CD8-positive, alpha-beta memory T cell (primary cell): ENCODE measurements around the gene PATJ. TPM values are rescaled to one million over a fixed set of nuclear protein-coding genes. Genes with fewer than 3 reads are reported as not detected.
A peak's percentile ranks its signal among the peaks of the same experiment; 100 is the strongest.

Source experiments
- CTCF ChIA-PET: fragments of 350-600 bp; sonication (Branson Sonifier 250); formaldehyde crosslinking; loops from one replicate; lab custom pipeline; 2021; ENCODE audit warnings: antibody characterized with exemption; lab: Charles Lee
- POLR2A ChIA-PET: fragments of 350-600 bp; sonication (Branson Sonifier 250); formaldehyde crosslinking; loops from one replicate; lab custom pipeline; 2021; ENCODE audit warnings: antibody characterized with exemption; lab: Charles Lee
- DNase-seq, 5 donors: peaks; one replicate each; pipeline versions ENCODE4 v3.0.0 to v3.0.0-alpha.2; 2020 to 2022; ENCODE audit warnings: mixed read lengths in 1 of 5
- H3K27ac ChIP-seq: one replicate; pipeline ENCODE4 v1.7.0; 2013; ENCODE audit warnings: low read depth, mild to moderate bottlenecking, low read length, moderate library complexity
- H3K27me3 ChIP-seq: 2 replicates; pipeline ENCODE4 v1.7.0; 2013; ENCODE audit warnings: low read length, mild to moderate bottlenecking; ENCODE audit not compliant: insufficient read depth, poor library complexity, severe bottlenecking
- H3K36me3 ChIP-seq: 2 replicates; pipeline ENCODE4 v1.7.0; 2013; ENCODE audit warnings: mild to moderate bottlenecking, low read length, moderate library complexity; ENCODE audit not compliant: insufficient read depth
- H3K4me1 ChIP-seq: 2 replicates; pipeline ENCODE4 v1.7.0; 2013; ENCODE audit warnings: mild to moderate bottlenecking, low read length, moderate library complexity; ENCODE audit not compliant: insufficient read depth
- H3K4me3 ChIP-seq: 2 replicates; pipeline ENCODE4 v1.7.0; 2013; ENCODE audit warnings: mild to moderate bottlenecking, low read length
- H3K9me3 ChIP-seq: 2 replicates; pipeline ENCODE4 v1.7.0; 2013; ENCODE audit warnings: mild to moderate bottlenecking, low read length
- H3K27ac Mint-ChIP-seq, 8 donors: one replicate each; pipeline ENCODE4 v1.8.0; 2020 to 2021; ENCODE audit warnings: mixed read lengths in 8 of 8, mild to moderate bottlenecking in 6 of 8, inconsistent platforms in 3 of 8, moderate library complexity in 3 of 8
- H3K27me3 Mint-ChIP-seq, 2 donors: one replicate each; pipeline ENCODE4 v1.8.0; 2020 to 2021; ENCODE audit warnings: mixed read lengths in 2 of 2, mild to moderate bottlenecking in 1 of 2, moderate library complexity in 1 of 2
- H3K36me3 Mint-ChIP-seq, 3 donors: one replicate each; pipeline ENCODE4 v1.8.0; 2020 to 2021; ENCODE audit warnings: mixed read lengths in 3 of 3, inconsistent platforms in 1 of 3, mild to moderate bottlenecking in 1 of 3
- H3K4me1 Mint-ChIP-seq, 3 donors: one replicate each; pipeline ENCODE4 v1.8.0; 2020 to 2021; ENCODE audit warnings: mixed read lengths in 3 of 3, inconsistent platforms in 1 of 3, mild to moderate bottlenecking in 1 of 3
- H3K4me3 Mint-ChIP-seq, 7 donors: one replicate each; pipeline ENCODE4 v1.8.0; 2020 to 2021; ENCODE audit warnings: mixed read lengths in 7 of 7, mild to moderate bottlenecking in 6 of 7, moderate library complexity in 4 of 7, inconsistent platforms in 2 of 7
- H3K9me3 Mint-ChIP-seq, 5 donors: one replicate each; pipeline ENCODE4 v1.8.0; 2020 to 2022; ENCODE audit warnings: mixed read lengths in 5 of 5, mild to moderate bottlenecking in 3 of 5, moderate library complexity in 2 of 5, inconsistent platforms in 1 of 5
- polyA plus RNA-seq: library from polyadenylated mRNA; unstranded; fragments of 300-500 nt; fragmentation: Illumina TruSeq; gene quantifications from one replicate; pipeline ENCODE4 v1.2.3, GENCODE V29; 2021
- total RNA-seq, 2 experiments: library from RNA; stranded (reverse); gene quantifications; one replicate each; pipeline ENCODE4 v1.2.3, GENCODE V29; 2021

The PATJ gene
- total and polyA plus RNA-seq, 3 experiments from 2014 or later, result 9.8 to 24.4 (median 10.3) TPM

GRCh38 chr1:61852670-61853015 lies 110.4 kb downstream of the PATJ start:
- Mint-ChIP-seq H3K36me3 (peaks cover 0 to 24% (median 5%) of the 10 kb centered on the region in 3 donors), H3K4me1 (no peaks in the 10 kb centered on the region), H3K27me3 (peaks cover 0 to 3% of the 10 kb centered on the region in 2 donors), H3K4me3 (no peak overlapping the region), H3K27ac (no peak overlapping the region), H3K9me3 (no peaks in the 10 kb centered on the region)
- H3K36me3 ChIP-seq, result peaks cover 4% of the 10 kb centered on the region
- no peak for DNase-seq
- H3K27me3 ChIP-seq, result no peaks in the 10 kb centered on the region
- POLR2A ChIA-PET, result no interaction called here
- CTCF ChIA-PET, result interaction anchor here (1.1 to 2.0 kb wide), 5 partner anchors 9 to 1882 kb away, joined by 3 to 5 read pairs (median 3); no protein-coding TSS in a partner anchor
- H3K27ac ChIP-seq, result no peak overlapping the region
- H3K9me3 ChIP-seq, result no peaks in the 10 kb centered on the region
- no peak overlapping the region for H3K4me3 ChIP-seq
- H3K4me1 ChIP-seq, result no peaks in the 10 kb centered on the region

GRCh38 chr1:61853583-61853982 lies 111.3 kb downstream of the PATJ start:
- H3K36me3 ChIP-seq, result peaks cover 4% of the 10 kb centered on the region
- H3K9me3 ChIP-seq, result no peaks in the 10 kb centered on the region
- CTCF ChIA-PET, result interaction anchor here (1.1 to 2.0 kb wide), 5 partner anchors 8 to 1883 kb away, joined by 3 to 5 read pairs (median 3); no protein-coding TSS in a partner anchor
- H3K27me3 ChIP-seq, result no peaks in the 10 kb centered on the region
- H3K4me1 ChIP-seq, result no peaks in the 10 kb centered on the region
- POLR2A ChIA-PET, result no interaction called here
- Mint-ChIP-seq H3K4me1 (no peaks in the 10 kb centered on the region), H3K27ac (no peak overlapping the region), H3K27me3 (peaks cover 0 to 3% of the 10 kb centered on the region in 2 donors), H3K9me3 (no peaks in the 10 kb centered on the region), H3K36me3 (peaks cover 0 to 33% (median 9%) of the 10 kb centered on the region in 3 donors), H3K4me3 (no peak overlapping the region)
- H3K4me3 ChIP-seq, result no peak overlapping the region
- no peak overlapping the region for H3K27ac ChIP-seq
- DNase-seq, result no peak

- Mint-ChIP-seq H3K36me3 (peaks cover 9 to 68% (median 36%) of the 10 kb centered on the region in 3 donors), H3K4me1 (peaks cover 4 to 8% (median 5%) of the 10 kb centered on the region in 3 donors), H3K9me3 (no peaks in the 10 kb centered on the region), H3K27me3 (no peaks in the 10 kb centered on the region), H3K27ac (peak overlapping the region in 1 of 8 donors; percentile 47), H3K4me3 (no peak overlapping the region)
- no peak for DNase-seq
- no peaks in the 10 kb centered on the region for H3K9me3 ChIP-seq
- ChIA-PET CTCF (no interaction called here), POLR2A (interaction anchor here (0.6 kb wide), 1 partner anchor 211 kb away, joined by 5 read pairs; no protein-coding TSS in a partner anchor)
- no peak overlapping the region for H3K27ac ChIP-seq
- H3K36me3 ChIP-seq, result peaks cover 4% of the 10 kb centered on the region
- H3K4me1 ChIP-seq, result no peaks in the 10 kb centered on the region
- H3K27me3 ChIP-seq, result no peaks in the 10 kb centered on the region
- H3K4me3 ChIP-seq, result no peak overlapping the region
Measured at GRCh38 chr1:61864489-61864888, 122.2 kb downstream of the PATJ start.

- H3K27me3 ChIP-seq, result no peaks in the 10 kb centered on the region
- Mint-ChIP-seq H3K9me3 (no peaks in the 10 kb centered on the region), H3K27me3 (no peaks in the 10 kb centered on the region), H3K36me3 (peaks cover 9 to 73% (median 34%) of the 10 kb centered on the region in 3 donors), H3K4me1 (peaks cover 4 to 8% (median 5%) of the 10 kb centered on the region in 3 donors), H3K27ac (peak overlapping the region in 2 of 8 donors; percentile 6 to 54), H3K4me3 (no peak overlapping the region)
- H3K36me3 ChIP-seq, result peaks cover 4% of the 10 kb centered on the region
- DNase-seq, result no peak
- CTCF ChIA-PET, result no interaction called here
- POLR2A ChIA-PET, result no interaction called here
- H3K4me3 ChIP-seq, result no peak overlapping the region
- no peak overlapping the region for H3K27ac ChIP-seq
- H3K4me1 ChIP-seq, result no peaks in the 10 kb centered on the region
- H3K9me3 ChIP-seq, result no peaks in the 10 kb centered on the region
Measured at GRCh38 chr1:61865646-61866220, 123.5 kb downstream of the PATJ start.

DNA sequence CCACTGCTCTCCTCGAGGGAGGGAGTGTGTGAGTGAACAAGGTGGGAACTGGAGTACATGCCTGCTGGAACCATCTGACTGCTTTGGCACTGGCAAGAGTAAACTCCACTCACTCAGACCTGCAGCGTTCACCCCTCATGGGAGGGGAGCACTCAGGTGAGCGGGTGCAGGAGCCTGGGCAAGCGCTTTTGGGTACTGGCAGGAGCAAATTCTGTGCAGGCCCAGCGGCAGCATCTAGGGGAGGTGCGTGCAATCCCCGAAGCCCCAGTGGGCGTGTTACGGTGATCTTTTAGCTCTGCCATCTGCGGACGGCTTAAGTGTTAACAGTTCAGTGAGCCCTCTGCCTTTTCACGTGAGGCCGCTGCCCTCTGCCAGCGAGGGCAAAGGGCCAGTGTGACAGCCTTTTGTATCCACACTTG lies 127.4 kb downstream of the PATJ start:
- H3K4me1 ChIP-seq, result no peaks in the 10 kb centered on the region
- ChIA-PET POLR2A (no interaction called here), CTCF (no interaction called here)
- H3K4me1 Mint-ChIP-seq, result peaks cover 4 to 5% (median 5%) of the 10 kb centered on the region in 3 donors
- H3K36me3 ChIP-seq, result peaks cover 4% of the 10 kb centered on the region
- no peak for DNase-seq
- H3K27ac Mint-ChIP-seq, result no peak overlapping the region
- H3K9me3 Mint-ChIP-seq, result no peaks in the 10 kb centered on the region
- H3K9me3 ChIP-seq, result no peaks in the 10 kb centered on the region
- H3K4me3 Mint-ChIP-seq, result no peak overlapping the region
- H3K27me3 Mint-ChIP-seq, result no peaks in the 10 kb centered on the region
- no peaks in the 10 kb centered on the region for H3K27me3 ChIP-seq
- peaks cover 14 to 57% (median 28%) of the 10 kb centered on the region in 3 donors for H3K36me3 Mint-ChIP-seq
- no peak overlapping the region for H3K4me3 ChIP-seq
- no peak overlapping the region for H3K27ac ChIP-seq

DNA sequence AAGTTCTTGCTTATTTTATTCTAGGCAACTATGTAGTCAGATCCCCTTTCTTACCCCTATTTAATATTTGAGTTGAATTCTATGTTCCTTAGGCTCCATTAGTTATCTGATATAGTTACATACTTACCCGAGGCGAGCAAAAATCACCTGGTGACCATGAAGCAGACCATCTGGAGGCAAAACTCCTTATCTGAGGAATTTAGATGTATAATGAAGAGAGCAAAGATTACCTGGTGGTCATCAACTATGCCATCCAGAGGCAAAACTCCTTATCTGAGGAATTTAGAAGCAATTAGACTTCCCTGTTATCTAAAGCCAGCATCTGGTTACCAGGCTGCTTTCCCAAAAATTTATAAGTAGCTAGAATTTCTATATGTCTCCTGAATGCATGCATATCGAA lies 129.9 kb downstream of the PATJ start:
- no peaks in the 10 kb centered on the region for H3K27me3 ChIP-seq
- H3K27ac ChIP-seq, result no peak overlapping the region
- H3K9me3 ChIP-seq, result no peaks in the 10 kb centered on the region
- H3K36me3 Mint-ChIP-seq, result peaks cover 25 to 61% (median 28%) of the 10 kb centered on the region in 3 donors
- ChIA-PET POLR2A (no interaction called here), CTCF (no interaction called here)
- no peaks in the 10 kb centered on the region for H3K9me3 Mint-ChIP-seq
- no peaks in the 10 kb centered on the region for H3K4me1 ChIP-seq
- H3K36me3 ChIP-seq, result no peaks in the 10 kb centered on the region
- DNase-seq, result no peak
- H3K4me3 ChIP-seq, result no peak overlapping the region
- H3K27me3 Mint-ChIP-seq, result no peaks in the 10 kb centered on the region
- no peaks in the 10 kb centered on the region for H3K4me1 Mint-ChIP-seq
- no peak overlapping the region for H3K4me3 Mint-ChIP-seq
- H3K27ac Mint-ChIP-seq, result no peak overlapping the region

GRCh38 chr1:61873581-61873980 lies 131.3 kb downstream of the PATJ start:
- Mint-ChIP-seq H3K4me1 (no peaks in the 10 kb centered on the region), H3K27me3 (no peaks in the 10 kb centered on the region), H3K4me3 (no peak overlapping the region), H3K9me3 (no peaks in the 10 kb centered on the region), H3K27ac (no peak overlapping the region), H3K36me3 (peaks cover 31 to 67% (median 31%) of the 10 kb centered on the region in 3 donors)
- Histone ChIP-seq H3K4me1 (no peaks in the 10 kb centered on the region), H3K27me3 (no peaks in the 10 kb centered on the region), H3K4me3 (no peak overlapping the region), H3K9me3 (no peaks in the 10 kb centered on the region), H3K27ac (no peak overlapping the region), H3K36me3 (no peaks in the 10 kb centered on the region)
- ChIA-PET POLR2A (no interaction called here), CTCF (no interaction called here)
- no peak for DNase-seq

- Histone ChIP-seq H3K27me3 (no peaks in the 10 kb centered on the region), H3K4me1 (no peaks in the 10 kb centered on the region), H3K4me3 (no peak overlapping the region), H3K36me3 (no peaks in the 10 kb centered on the region), H3K27ac (no peak overlapping the region), H3K9me3 (no peaks in the 10 kb centered on the region)
- Mint-ChIP-seq H3K36me3 (peaks cover 30 to 65% (median 31%) of the 10 kb centered on the region in 3 donors), H3K27ac (no peak overlapping the region), H3K4me1 (no peaks in the 10 kb centered on the region), H3K9me3 (no peaks in the 10 kb centered on the region), H3K27me3 (no peaks in the 10 kb centered on the region), H3K4me3 (no peak overlapping the region)
- CTCF ChIA-PET, result no interaction called here
- POLR2A ChIA-PET, result no interaction called here
- no peak for DNase-seq
Measured at GRCh38 chr1:61873994-61874393, 131.7 kb downstream of the PATJ start.
